Measurements from ENCODE around the gene PTPRN2. TPM values are rescaled to one million over a fixed set of nuclear protein-coding genes. Genes with fewer than 3 reads are reported as not detected.

Gene PTPRN2
- polyA plus RNA-seq, 1 of the 3 experiments (the other 2 are of a cell fraction) = 4.0 TPM

GRCh38 chr7:157832866-157833607, 754.6 kb downstream of the PTPRN2 start (continued):
- TF ChIP-seq POLR2AphosphoS5 (IDR thresholded peaks at IDR 0.05; ENCODE audit: low read depth, low read length) = no peak

GRCh38 chr7:157832421-157832820, 755.2 kb downstream of the PTPRN2 start:
- Histone ChIP-seq H2AFZ (ENCODE audit: low read depth) (no peak overlapping the region), H3K27me3 (ENCODE audit: insufficient read depth) (no peaks in the 10 kb centered on the region), H3K27ac (ENCODE audit: low read depth in 2 of 2, low read length in 1 of 2) (no peak overlapping the region), H3K4me2 (no peak overlapping the region), H3K9me2 (no peaks in the 10 kb centered on the region), H3K36me3 (replicated peaks in 1 of 2; ENCODE audit: control insufficient read depth in 1 of 2, insufficient read depth in 2 of 2, low read length in 1 of 2) (no peaks in the 10 kb centered on the region), H3K4me3 (ENCODE audit: low read depth in 2 of 2, low read length in 1 of 2) (no peak overlapping the region), H3K9me3 (peaks cover 4% of the 10 kb centered on the region; the same call in 1 of the 2 replicates), H3K9ac (no peak overlapping the region), H4K20me1 (ENCODE audit: insufficient read depth) (no peaks in the 10 kb centered on the region), H3K4me1 (ENCODE audit: control insufficient read depth in 1 of 2, insufficient read depth in 2 of 2, low read depth in 1 of 2, low read length in 1 of 2) (no peaks in the 10 kb centered on the region), H3K79me2 (ENCODE audit: insufficient read depth) (no peaks in the 10 kb centered on the region), H3F3A (replicated peaks; ENCODE audit: insufficient read depth) (no peaks in the 10 kb centered on the region)
- no peak for DNase-seq
- 35% methylated on average over 6 of the region's 6 CpGs for WGBS (ENCODE audit: low lambda C conversion rate)
- CTCF ChIA-PET = no interaction called here
- TF ChIP-seq NFIC (IDR thresholded peaks at IDR 0.05; ENCODE audit: borderline replicate concordance) (no peak), USF2 (IDR thresholded peaks at IDR 0.05; ENCODE audit: borderline replicate concordance, low read depth, low read length) (no peak), EZH2phosphoT487 (IDR thresholded peaks at IDR 0.05; ENCODE audit: borderline replicate concordance, low read depth) (no peak), MEF2A (IDR thresholded peaks at IDR 0.05; ENCODE audit: borderline replicate concordance, low read depth) (no peak), GATA2 (CRISPR knock-in tag; IDR thresholded peaks at IDR 0.05) (no peak), FOXJ3 (CRISPR knock-in tag; IDR thresholded peaks at IDR 0.05) (no peak), GABPA (IDR thresholded peaks at IDR 0.05; ENCODE audit: low read depth) (no peak), CTCF (IDR thresholded peaks at IDR 0.05) (no peak), TCF12 (IDR thresholded peaks at IDR 0.05) (no peak), USF1 (IDR thresholded peaks at IDR 0.05; ENCODE audit: borderline replicate concordance, low read depth) (no peak), JUND (IDR thresholded peaks at IDR 0.05) (no peak), EP300 (IDR thresholded peaks at IDR 0.05; ENCODE audit: borderline replicate concordance in 1 of 2, low read depth in 1 of 2, low read length in 1 of 2) (no peak)
- POLR2A ChIA-PET = no interaction called here
